ENCODE data around the gene TSC22D1. TPM values are rescaled to one million over a fixed set of nuclear protein-coding genes. Genes with fewer than 3 reads are reported as not detected.

TSC22D1 gene
- total and polyA plus RNA-seq, 2 experiments from 2014 or later = 173 to 195 TPM

DNA sequence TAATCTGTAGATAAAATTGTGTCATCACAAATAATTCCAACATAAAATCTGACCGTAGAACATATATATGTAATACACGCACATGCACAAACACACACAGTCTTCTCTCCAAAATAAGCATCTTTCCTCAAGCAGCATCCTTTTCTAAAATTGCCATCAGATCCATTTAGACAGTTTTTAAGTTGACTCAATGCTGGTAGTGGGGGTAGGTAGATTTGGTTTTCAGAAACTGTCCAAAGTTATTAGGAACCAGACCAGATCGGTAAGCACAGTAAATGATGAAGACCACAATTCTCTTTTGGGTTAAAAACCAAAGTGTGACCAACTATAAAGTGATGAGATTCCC lies 137.9 kb downstream of the TSC22D1 start:
- peaks cover 16% of the 10 kb centered on the region for H4K20me1 ChIP-seq (ENCODE audit: insufficient read depth, poor library complexity, severe bottlenecking)
- H3K27ac ChIP-seq = no peak overlapping the region
- 26% methylated on average over 3 of the region's 3 CpGs for WGBS (ENCODE audit: low lambda C conversion rate, missing lambda C conversion rate)
- H3K27me3 ChIP-seq = no peaks in the 10 kb centered on the region
- peaks cover 13% of the 10 kb centered on the region for H3K4me1 ChIP-seq (ENCODE audit: insufficient read depth)
- H3K9me2 ChIP-seq (replicated peaks; ENCODE audit: insufficient read depth) = no peaks in the 10 kb centered on the region
- H2AFZ ChIP-seq = no peak overlapping the region
- DNase-seq (ENCODE audit: low spot score) = no peak
- no peak overlapping the region for H3K4me2 ChIP-seq
- TF ChIP-seq EZH2 (IDR thresholded peaks at IDR 0.05; ENCODE audit: borderline replicate concordance) (no peak), EZH2phosphoT487 (IDR thresholded peaks at IDR 0.05; ENCODE audit: low read depth, severe bottlenecking, unreplicated experiment) (no peak)
- TF ChIP-seq, protein P1, sequence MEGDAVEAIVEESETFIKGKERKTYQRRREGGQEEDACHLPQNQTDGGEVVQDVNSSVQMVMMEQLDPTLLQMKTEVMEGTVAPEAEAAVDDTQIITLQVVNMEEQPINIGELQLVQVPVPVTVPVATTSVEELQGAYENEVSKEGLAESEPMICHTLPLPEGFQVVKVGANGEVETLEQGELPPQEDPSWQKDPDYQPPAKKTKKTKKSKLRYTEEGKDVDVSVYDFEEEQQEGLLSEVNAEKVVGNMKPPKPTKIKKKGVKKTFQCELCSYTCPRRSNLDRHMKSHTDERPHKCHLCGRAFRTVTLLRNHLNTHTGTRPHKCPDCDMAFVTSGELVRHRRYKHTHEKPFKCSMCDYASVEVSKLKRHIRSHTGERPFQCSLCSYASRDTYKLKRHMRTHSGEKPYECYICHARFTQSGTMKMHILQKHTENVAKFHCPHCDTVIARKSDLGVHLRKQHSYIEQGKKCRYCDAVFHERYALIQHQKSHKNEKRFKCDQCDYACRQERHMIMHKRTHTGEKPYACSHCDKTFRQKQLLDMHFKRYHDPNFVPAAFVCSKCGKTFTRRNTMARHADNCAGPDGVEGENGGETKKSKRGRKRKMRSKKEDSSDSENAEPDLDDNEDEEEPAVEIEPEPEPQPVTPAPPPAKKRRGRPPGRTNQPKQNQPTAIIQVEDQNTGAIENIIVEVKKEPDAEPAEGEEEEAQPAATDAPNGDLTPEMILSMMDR (IDR thresholded peaks at IDR 0.05; ENCODE audit: poor library complexity) = no peak
- H3K36me3 ChIP-seq (replicated peaks; ENCODE audit: insufficient read depth, low read depth) = no peaks in the 10 kb centered on the region
- peaks cover 52% of the 10 kb centered on the region for H3K79me2 ChIP-seq
- no peaks in the 10 kb centered on the region for H3K9me3 ChIP-seq (ENCODE audit: low read depth)
- H3K4me3 ChIP-seq = no peak overlapping the region

DNA sequence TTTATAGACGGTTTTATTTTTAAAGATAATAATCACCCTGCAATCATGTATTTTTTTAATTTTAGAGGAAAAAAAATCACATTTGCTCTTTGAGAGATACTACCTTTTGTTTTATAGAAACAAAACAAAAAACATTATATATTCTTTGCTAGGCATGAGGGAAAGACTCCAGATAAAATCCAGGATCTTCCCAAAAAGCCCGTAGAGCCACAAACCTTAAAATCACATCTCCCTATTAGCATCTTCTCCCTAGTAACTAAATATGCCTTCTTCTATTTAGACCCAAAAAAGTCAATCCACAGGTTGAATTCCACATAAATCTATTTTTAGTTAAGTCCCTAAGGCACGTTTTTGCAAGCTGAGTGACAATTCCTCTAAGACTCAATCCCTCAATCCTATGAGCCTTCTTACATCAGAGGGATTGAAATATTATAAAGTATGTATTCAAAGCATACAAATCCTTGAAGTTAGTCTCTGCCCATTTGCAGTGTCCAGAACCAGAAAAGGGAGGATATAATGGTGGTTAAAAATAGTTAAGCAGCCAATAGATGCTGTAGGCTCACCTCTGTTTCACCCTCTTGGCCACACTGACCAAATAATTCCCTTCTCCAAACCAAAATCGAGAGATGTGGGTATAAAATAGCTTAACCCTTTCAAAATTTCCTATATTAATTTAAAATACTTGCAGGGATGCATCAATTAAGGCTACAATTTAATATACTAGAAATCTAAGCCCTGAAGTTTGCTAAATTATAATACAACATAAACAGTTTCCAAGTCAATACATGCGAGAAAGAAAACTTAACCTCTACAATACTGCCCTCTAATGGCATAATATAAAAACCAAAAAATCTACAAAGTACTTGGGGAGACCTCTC lies 138.5 kb downstream of the TSC22D1 start:
- DNase-seq (ENCODE audit: low spot score) = no peak
- 10% methylated on average over 5 of the region's 5 CpGs for WGBS (ENCODE audit: low lambda C conversion rate, missing lambda C conversion rate)
- H3K79me2 ChIP-seq = peaks cover 52% of the 10 kb centered on the region
- TF ChIP-seq EZH2phosphoT487 (IDR thresholded peaks at IDR 0.05; ENCODE audit: low read depth, severe bottlenecking, unreplicated experiment) (no peak), EZH2 (IDR thresholded peaks at IDR 0.05; ENCODE audit: borderline replicate concordance) (no peak)
- TF ChIP-seq, protein P1 (IDR thresholded peaks at IDR 0.05; ENCODE audit: poor library complexity) = peak; percentile 65
- no peak overlapping the region for H2AFZ ChIP-seq
- no peaks in the 10 kb centered on the region for H3K36me3 ChIP-seq (replicated peaks; ENCODE audit: insufficient read depth, low read depth)
- peaks cover 17% of the 10 kb centered on the region for H3K4me1 ChIP-seq (ENCODE audit: insufficient read depth)
- peak overlapping the region; percentile 30 for H3K4me3 ChIP-seq
- no peaks in the 10 kb centered on the region for H3K27me3 ChIP-seq
- peak overlapping the region; percentile 72 for H3K4me2 ChIP-seq
- no peaks in the 10 kb centered on the region for H3K9me2 ChIP-seq (replicated peaks; ENCODE audit: insufficient read depth)
- no peaks in the 10 kb centered on the region for H3K9me3 ChIP-seq (ENCODE audit: low read depth)
- peaks cover 17% of the 10 kb centered on the region for H4K20me1 ChIP-seq (ENCODE audit: insufficient read depth, poor library complexity, severe bottlenecking)
- peak overlapping the region; percentile 81 for H3K27ac ChIP-seq

DNA sequence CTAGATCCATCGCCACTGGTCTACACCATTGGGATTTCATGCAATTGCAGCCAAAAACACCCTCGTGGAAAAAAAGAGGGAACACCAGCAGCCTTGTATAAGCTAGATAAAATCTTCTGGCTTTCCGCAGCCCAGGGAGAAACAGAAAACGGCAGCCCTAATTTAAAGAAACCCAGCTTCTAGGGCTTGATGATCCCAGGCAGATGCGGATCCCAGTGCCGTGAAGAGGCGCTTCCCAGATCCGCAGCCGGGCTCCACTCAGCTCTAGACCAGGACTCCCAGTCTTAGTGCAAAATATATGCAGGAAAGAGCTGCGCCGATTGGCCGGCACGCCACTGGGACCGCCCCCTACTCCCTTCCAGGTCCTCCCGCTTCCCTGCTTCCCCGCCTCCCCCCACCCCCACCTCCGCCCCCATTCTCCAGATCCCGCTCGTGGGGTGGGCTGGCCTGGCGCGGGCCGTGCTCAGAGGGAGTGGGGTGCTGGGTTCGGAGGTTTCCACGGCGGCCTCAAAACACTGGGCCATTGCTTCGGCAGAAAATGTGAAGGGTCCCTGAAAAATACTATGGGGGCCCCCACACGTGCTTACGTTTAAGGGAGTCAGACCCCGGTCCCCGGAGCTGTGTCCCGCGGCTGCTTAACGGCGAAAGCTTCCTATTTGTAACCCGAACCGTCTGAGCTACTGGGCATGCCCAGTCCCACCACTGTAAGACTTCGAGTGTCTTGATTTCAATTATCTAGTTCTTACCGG lies 139.4 kb downstream of the TSC22D1 start:
- 1% methylated on average over 38 of the region's 38 CpGs for WGBS (ENCODE audit: low lambda C conversion rate, missing lambda C conversion rate)
- H4K20me1 ChIP-seq (ENCODE audit: insufficient read depth, poor library complexity, severe bottlenecking) = peaks cover 17% of the 10 kb centered on the region
- peak; percentile 97 for DNase-seq (ENCODE audit: low spot score)
- H3K9me3 ChIP-seq (ENCODE audit: low read depth) = no peaks in the 10 kb centered on the region
- H3K4me3 ChIP-seq = peak overlapping the region; percentile 94
- peaks cover 46% of the 10 kb centered on the region for H3K79me2 ChIP-seq
- H2AFZ ChIP-seq = no peak overlapping the region
- H3K4me2 ChIP-seq = peak overlapping the region; percentile 72
- no peaks in the 10 kb centered on the region for H3K9me2 ChIP-seq (replicated peaks; ENCODE audit: insufficient read depth)
- H3K36me3 ChIP-seq (replicated peaks; ENCODE audit: insufficient read depth, low read depth) = no peaks in the 10 kb centered on the region
- H3K27me3 ChIP-seq = no peaks in the 10 kb centered on the region
- TF ChIP-seq, protein P1 (IDR thresholded peaks at IDR 0.05; ENCODE audit: poor library complexity) = no peak
- TF ChIP-seq EZH2phosphoT487 (IDR thresholded peaks at IDR 0.05; ENCODE audit: low read depth, severe bottlenecking, unreplicated experiment) = no peak
- TF ChIP-seq EZH2 (IDR thresholded peaks at IDR 0.05; ENCODE audit: borderline replicate concordance) = no peak
- H3K27ac ChIP-seq = peak overlapping the region; percentile 96
- H3K4me1 ChIP-seq (ENCODE audit: insufficient read depth) = peaks cover 21% of the 10 kb centered on the region

All from hepatocyte (in vitro differentiated cells).